ENCODE measurements around the gene TSPAN13. TPM values are rescaled to one million over a fixed set of nuclear protein-coding genes. Genes with fewer than 3 reads are reported as not detected.

The TSPAN13 gene
- total RNA-seq (2022; extraction: Qiagen RNA extraction), result 15.6 to 19.3 TPM (median 16.3 TPM) in 5 replicates

GRCh38 chr7:16753102-16753931, at the start of gene TSPAN13:
Gene TSPAN13 (plus strand): TSS chr7:16753755. CDS start chr7:16753968, 213 bp downstream.

GRCh38 chr7:16804674-16805439, 51.3 kb downstream of the TSPAN13 start, which contains the start of gene AGR2:
Gene AGR2 (minus strand): TSS chr7:16804999. CDS start chr7:16801796, 3,203 bp downstream.

Other genes starting within 250 kb of the TSPAN13 start
- gene LRRC72, start 226.9 kb upstream of the TSPAN13 start, total RNA-seq (2022; extraction: Qiagen RNA extraction), result not detected in 5 replicates
- 13.1 to 16.2 TPM (median 13.8 TPM) in 5 replicates for gene ANKMY2, start 108.0 kb upstream of the TSPAN13 start, total RNA-seq (2022; extraction: Qiagen RNA extraction)
- gene BZW2, start 107.6 kb upstream of the TSPAN13 start, total RNA-seq (2022; extraction: Qiagen RNA extraction), result 94.0 to 109 TPM (median 96.3 TPM) in 5 replicates
- 97.1 to 153 TPM (median 143 TPM) in 5 replicates for gene AGR2, start 51.2 kb downstream of the TSPAN13 start, total RNA-seq (2022; extraction: Qiagen RNA extraction)
- not detected in 5 replicates for gene AGR3, start 128.2 kb downstream of the TSPAN13 start, total RNA-seq (2022; extraction: Qiagen RNA extraction)

Data from A549 treated with Hydrocortisone at 1 μM for 4 hours (cell line).